ENCODE measurements around the gene AKTIP.

The AKTIP gene

DNA sequence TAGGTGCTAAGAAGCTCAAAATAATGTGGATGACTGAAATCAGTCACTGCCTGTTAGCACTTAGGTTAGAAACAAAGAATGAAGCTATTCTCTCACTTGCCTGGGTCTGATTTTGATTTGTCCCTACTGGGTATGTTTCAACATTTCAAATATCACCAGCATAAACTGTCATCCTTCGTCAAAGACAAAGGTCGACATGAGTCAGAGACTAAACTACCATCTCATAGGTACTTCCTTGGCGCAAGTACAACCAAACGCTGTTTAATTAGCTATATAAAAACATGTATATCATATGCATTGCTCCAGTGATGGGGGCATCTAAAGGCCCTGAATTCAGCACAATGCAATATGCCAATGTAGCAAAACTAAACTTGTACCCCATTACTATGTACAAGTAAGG lies 4.0 kb downstream of the AKTIP start:
- Histone ChIP-seq H3K36me3 (ENCODE audit: control insufficient read depth in 1 of 2, insufficient read depth in 2 of 2, low read length in 2 of 2) (peaks cover 41 to 46% of the 10 kb centered on the region in 2 donors), H3K27me3 (ENCODE audit: low read depth, low read length) (no peaks in the 10 kb centered on the region), H3K4me1 (ENCODE audit: control insufficient read depth in 1 of 2, insufficient read depth in 2 of 2, low read length in 2 of 2) (peaks cover 13 to 16% of the 10 kb centered on the region in 2 donors), H3K4me3 (ENCODE audit: low read depth in 1 of 2, low read length in 2 of 2) (peak overlapping the region in 1 of 2 donors; percentile 0), H3K9me3 (ENCODE audit: control insufficient read depth in 1 of 2, low read length in 2 of 2) (no peaks in the 10 kb centered on the region), H3K27ac (ENCODE audit: low read length) (no peak overlapping the region)

DNA sequence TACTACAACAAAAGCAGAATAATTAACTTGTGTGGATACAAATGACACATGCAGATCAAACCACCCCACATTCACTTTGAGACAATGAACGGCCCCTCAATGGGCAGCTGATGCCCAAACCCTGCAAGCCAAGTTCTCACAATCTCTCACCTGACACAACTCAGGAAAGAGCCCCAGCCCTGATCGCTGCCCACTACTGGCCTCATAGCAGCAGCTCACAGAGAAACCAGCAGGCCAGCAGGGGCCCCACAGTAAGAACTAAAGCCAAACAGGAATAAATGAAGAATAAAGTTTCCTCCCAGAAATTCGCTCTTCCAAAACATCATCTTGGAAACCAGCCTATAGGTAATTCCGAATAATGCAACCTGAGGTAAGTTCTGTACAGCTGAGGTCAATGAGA lies 7.7 kb downstream of the AKTIP start:
- no peak overlapping the region for H3K27ac ChIP-seq (ENCODE audit: low read length)
- H3K36me3 ChIP-seq (ENCODE audit: control insufficient read depth in 1 of 2, insufficient read depth in 2 of 2, low read length in 2 of 2): peaks cover 51 to 77% of the 10 kb centered on the region in 2 donors
- H3K4me1 ChIP-seq (ENCODE audit: control insufficient read depth in 1 of 2, insufficient read depth in 2 of 2, low read length in 2 of 2): no peaks in the 10 kb centered on the region
- H3K4me3 ChIP-seq (ENCODE audit: low read depth in 1 of 2, low read length in 2 of 2): no peak overlapping the region
- H3K27me3 ChIP-seq (ENCODE audit: low read depth, low read length): no peaks in the 10 kb centered on the region
- no peaks in the 10 kb centered on the region for H3K9me3 ChIP-seq (ENCODE audit: control insufficient read depth in 1 of 2, low read length in 2 of 2)

DNA sequence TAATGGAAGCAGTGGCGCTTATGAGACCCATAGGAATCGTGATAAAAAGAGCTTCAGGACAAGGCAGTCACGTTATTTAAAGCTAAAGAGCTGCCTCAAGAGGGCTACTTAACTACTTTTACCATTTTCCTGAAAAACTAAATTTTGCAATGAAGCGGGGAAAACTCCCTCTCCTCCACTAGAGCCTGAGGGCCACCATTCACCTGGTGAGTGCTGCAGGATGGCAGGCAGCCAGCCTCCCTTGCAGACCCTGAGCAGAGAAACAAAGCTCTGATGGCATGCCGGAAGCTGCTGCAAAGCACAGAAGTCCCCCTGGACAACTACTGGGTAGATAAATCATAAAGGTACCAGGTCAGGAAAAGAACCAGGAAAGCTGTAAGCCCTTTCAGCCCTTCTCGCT lies 8.4 kb downstream of the AKTIP start:
- H3K9me3 ChIP-seq (ENCODE audit: control insufficient read depth in 1 of 2, low read length in 2 of 2): no peaks in the 10 kb centered on the region
- no peak overlapping the region for H3K4me3 ChIP-seq (ENCODE audit: low read depth in 1 of 2, low read length in 2 of 2)
- no peaks in the 10 kb centered on the region for H3K27me3 ChIP-seq (ENCODE audit: low read depth, low read length)
- H3K4me1 ChIP-seq (ENCODE audit: control insufficient read depth in 1 of 2, insufficient read depth in 2 of 2, low read length in 2 of 2): no peaks in the 10 kb centered on the region
- peaks cover 55 to 77% of the 10 kb centered on the region in 2 donors for H3K36me3 ChIP-seq (ENCODE audit: control insufficient read depth in 1 of 2, insufficient read depth in 2 of 2, low read length in 2 of 2)
- H3K27ac ChIP-seq (ENCODE audit: low read length): no peak overlapping the region

DNA sequence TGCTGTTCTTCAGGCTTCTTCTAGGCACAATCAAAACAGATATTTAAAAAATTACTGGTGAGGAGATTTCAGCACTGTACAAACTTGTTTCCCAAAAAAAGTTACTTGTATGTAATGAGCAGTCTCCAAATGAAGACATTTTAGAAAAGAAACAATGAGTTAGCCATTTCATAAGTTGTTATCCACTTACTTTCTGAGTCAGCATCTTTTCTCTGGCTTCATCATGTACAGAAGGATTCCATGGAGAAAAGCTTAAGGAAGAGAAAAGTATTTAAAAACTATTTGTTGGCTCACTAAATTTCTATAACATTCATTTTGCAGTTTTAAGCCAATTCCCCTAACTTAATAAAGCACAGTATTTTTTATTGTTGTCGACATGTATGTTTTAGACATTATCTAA lies 10.5 kb downstream of the AKTIP start:
- Histone ChIP-seq H3K36me3 (ENCODE audit: control insufficient read depth in 1 of 2, insufficient read depth in 2 of 2, low read length in 2 of 2) (peaks cover 43 to 67% of the 10 kb centered on the region in 2 donors), H3K27ac (ENCODE audit: low read length) (no peak overlapping the region)

DNA sequence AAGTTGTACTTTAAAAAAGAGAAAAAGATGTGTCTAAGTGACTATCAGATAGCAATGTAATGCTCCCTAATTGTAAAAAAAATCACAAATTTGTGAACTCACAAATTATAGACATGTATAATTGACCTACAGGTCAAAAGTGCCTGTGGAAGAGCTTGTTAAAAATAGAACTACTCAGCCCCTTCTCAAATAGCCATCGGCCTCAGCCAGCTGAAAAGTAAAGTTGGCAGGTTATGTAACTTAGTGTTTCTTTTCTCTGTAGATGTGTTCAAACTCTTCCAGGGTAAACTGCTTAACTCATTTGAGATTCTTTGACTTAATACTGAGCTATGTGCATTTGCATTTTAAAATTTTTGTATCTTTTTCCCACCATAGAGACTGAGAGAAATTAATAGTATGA lies 13.3 kb downstream of the AKTIP start:
- H3K36me3 ChIP-seq (ENCODE audit: control insufficient read depth in 1 of 2, insufficient read depth in 2 of 2, low read length in 2 of 2): peaks cover 33 to 64% of the 10 kb centered on the region in 2 donors
- H3K27ac ChIP-seq (ENCODE audit: low read length): no peak overlapping the region
- H3K27me3 ChIP-seq (ENCODE audit: low read depth, low read length): no peaks in the 10 kb centered on the region
- H3K4me3 ChIP-seq (ENCODE audit: low read depth in 1 of 2, low read length in 2 of 2): no peak overlapping the region
- H3K9me3 ChIP-seq (ENCODE audit: control insufficient read depth in 1 of 2, low read length in 2 of 2): no peaks in the 10 kb centered on the region
- no peaks in the 10 kb centered on the region for H3K4me1 ChIP-seq (ENCODE audit: control insufficient read depth in 1 of 2, insufficient read depth in 2 of 2, low read length in 2 of 2)

More for the DNA sequence above, 10.5 kb downstream of the AKTIP start:
- H3K4me3 ChIP-seq (ENCODE audit: low read depth in 1 of 2, low read length in 2 of 2): no peak overlapping the region
- no peaks in the 10 kb centered on the region for H3K27me3 ChIP-seq (ENCODE audit: low read depth, low read length)
- no peaks in the 10 kb centered on the region for H3K4me1 ChIP-seq (ENCODE audit: control insufficient read depth in 1 of 2, insufficient read depth in 2 of 2, low read length in 2 of 2)
- no peaks in the 10 kb centered on the region for H3K9me3 ChIP-seq (ENCODE audit: control insufficient read depth in 1 of 2, low read length in 2 of 2)

- H3K4me3 ChIP-seq (ENCODE audit: low read depth in 1 of 2, low read length in 2 of 2): no peak overlapping the region
- H3K4me1 ChIP-seq (ENCODE audit: control insufficient read depth in 1 of 2, insufficient read depth in 2 of 2, low read length in 2 of 2): no peaks in the 10 kb centered on the region
- H3K9me3 ChIP-seq (ENCODE audit: control insufficient read depth in 1 of 2, low read length in 2 of 2): no peaks in the 10 kb centered on the region
- peaks cover 34 to 55% of the 10 kb centered on the region in 2 donors for H3K36me3 ChIP-seq (ENCODE audit: control insufficient read depth in 1 of 2, insufficient read depth in 2 of 2, low read length in 2 of 2)
- no peak overlapping the region for H3K27ac ChIP-seq (ENCODE audit: low read length)
- H3K27me3 ChIP-seq (ENCODE audit: low read depth, low read length): no peaks in the 10 kb centered on the region
Observed at GRCh38 chr16:53486230-53486629, 16.8 kb downstream of the AKTIP start.

DNA sequence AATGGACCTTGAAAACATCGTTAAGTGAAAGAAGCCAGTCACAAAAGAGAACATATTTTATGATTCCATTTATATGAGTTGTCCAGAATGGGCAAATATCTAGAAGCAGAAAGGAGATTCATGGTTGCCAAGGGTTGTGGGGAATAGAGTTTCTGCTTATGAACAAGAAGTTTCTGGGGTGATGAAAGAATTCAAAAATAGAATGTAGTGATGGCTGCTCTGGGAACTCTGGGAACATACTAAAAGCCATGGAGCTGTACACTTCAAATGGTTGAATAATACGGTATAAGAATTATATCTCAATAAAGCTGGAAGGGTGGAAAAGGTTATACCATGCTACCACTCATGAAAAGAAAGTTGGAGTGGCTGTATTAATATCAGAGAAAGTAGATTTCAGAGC lies 18.5 kb downstream of the AKTIP start:
- H3K36me3 ChIP-seq (ENCODE audit: control insufficient read depth in 1 of 2, insufficient read depth in 2 of 2, low read length in 2 of 2): peaks cover 40 to 65% of the 10 kb centered on the region in 2 donors
- H3K4me3 ChIP-seq (ENCODE audit: low read depth in 1 of 2, low read length in 2 of 2): no peak overlapping the region
- no peaks in the 10 kb centered on the region for H3K4me1 ChIP-seq (ENCODE audit: control insufficient read depth in 1 of 2, insufficient read depth in 2 of 2, low read length in 2 of 2)
- no peaks in the 10 kb centered on the region for H3K9me3 ChIP-seq (ENCODE audit: control insufficient read depth in 1 of 2, low read length in 2 of 2)
- no peak overlapping the region for H3K27ac ChIP-seq (ENCODE audit: low read length)
- no peaks in the 10 kb centered on the region for H3K27me3 ChIP-seq (ENCODE audit: low read depth, low read length)

- peaks cover 48 to 72% of the 10 kb centered on the region in 2 donors for H3K36me3 ChIP-seq (ENCODE audit: control insufficient read depth in 1 of 2, insufficient read depth in 2 of 2, low read length in 2 of 2)
- no peaks in the 10 kb centered on the region for H3K27me3 ChIP-seq (ENCODE audit: low read depth, low read length)
- H3K4me3 ChIP-seq (ENCODE audit: low read depth in 1 of 2, low read length in 2 of 2): no peak overlapping the region
- H3K9me3 ChIP-seq (ENCODE audit: control insufficient read depth in 1 of 2, low read length in 2 of 2): no peaks in the 10 kb centered on the region
- H3K27ac ChIP-seq (ENCODE audit: low read length): no peak overlapping the region
- no peaks in the 10 kb centered on the region for H3K4me1 ChIP-seq (ENCODE audit: control insufficient read depth in 1 of 2, insufficient read depth in 2 of 2, low read length in 2 of 2)
Observed at GRCh38 chr16:53482123-53482522, 20.9 kb downstream of the AKTIP start.

- H3K27ac ChIP-seq (ENCODE audit: low read length): no peak overlapping the region
- H3K9me3 ChIP-seq (ENCODE audit: control insufficient read depth in 1 of 2, low read length in 2 of 2): no peaks in the 10 kb centered on the region
- H3K36me3 ChIP-seq (ENCODE audit: control insufficient read depth in 1 of 2, insufficient read depth in 2 of 2, low read length in 2 of 2): peaks cover 49 to 58% of the 10 kb centered on the region in 2 donors
- H3K27me3 ChIP-seq (ENCODE audit: low read depth, low read length): no peaks in the 10 kb centered on the region
- H3K4me3 ChIP-seq (ENCODE audit: low read depth in 1 of 2, low read length in 2 of 2): no peak overlapping the region
- no peaks in the 10 kb centered on the region for H3K4me1 ChIP-seq (ENCODE audit: control insufficient read depth in 1 of 2, insufficient read depth in 2 of 2, low read length in 2 of 2)
Observed at GRCh38 chr16:53480394-53480793, 22.6 kb downstream of the AKTIP start.

GRCh38 chr16:53478965-53479364 lies 24.0 kb downstream of the AKTIP start:
- H3K27me3 ChIP-seq (ENCODE audit: low read depth, low read length): no peaks in the 10 kb centered on the region
- no peaks in the 10 kb centered on the region for H3K4me1 ChIP-seq (ENCODE audit: control insufficient read depth in 1 of 2, insufficient read depth in 2 of 2, low read length in 2 of 2)
- H3K9me3 ChIP-seq (ENCODE audit: control insufficient read depth in 1 of 2, low read length in 2 of 2): no peaks in the 10 kb centered on the region
- no peak overlapping the region for H3K27ac ChIP-seq (ENCODE audit: low read length)
- H3K4me3 ChIP-seq (ENCODE audit: low read depth in 1 of 2, low read length in 2 of 2): no peak overlapping the region
- peaks cover 44 to 49% of the 10 kb centered on the region in 2 donors for H3K36me3 ChIP-seq (ENCODE audit: control insufficient read depth in 1 of 2, insufficient read depth in 2 of 2, low read length in 2 of 2)

- Histone ChIP-seq H3K4me3 (ENCODE audit: low read depth in 1 of 2, low read length in 2 of 2) (no peak overlapping the region), H3K27ac (ENCODE audit: low read length) (no peak overlapping the region), H3K4me1 (ENCODE audit: control insufficient read depth in 1 of 2, insufficient read depth in 2 of 2, low read length in 2 of 2) (no peaks in the 10 kb centered on the region), H3K36me3 (ENCODE audit: control insufficient read depth in 1 of 2, insufficient read depth in 2 of 2, low read length in 2 of 2) (peaks cover 38 to 53% of the 10 kb centered on the region in 2 donors), H3K9me3 (ENCODE audit: control insufficient read depth in 1 of 2, low read length in 2 of 2) (no peaks in the 10 kb centered on the region), H3K27me3 (ENCODE audit: low read depth, low read length) (no peaks in the 10 kb centered on the region)
Observed at GRCh38 chr16:53476867-53477266, 26.1 kb downstream of the AKTIP start.

GRCh38 chr16:53465606-53466280 lies 37.3 kb downstream of the AKTIP start:
- Histone ChIP-seq H3K9me3 (ENCODE audit: control insufficient read depth in 1 of 2, low read length in 2 of 2) (no peaks in the 10 kb centered on the region), H3K27ac (ENCODE audit: low read length) (no peak overlapping the region), H3K27me3 (ENCODE audit: low read depth, low read length) (no peaks in the 10 kb centered on the region), H3K4me1 (ENCODE audit: control insufficient read depth in 1 of 2, insufficient read depth in 2 of 2, low read length in 2 of 2) (no peaks in the 10 kb centered on the region), H3K4me3 (ENCODE audit: low read depth in 1 of 2, low read length in 2 of 2) (no peak overlapping the region), H3K36me3 (ENCODE audit: control insufficient read depth in 1 of 2, insufficient read depth in 2 of 2, low read length in 2 of 2) (peaks cover 40 to 64% of the 10 kb centered on the region in 2 donors)
